H9 (cell line): ENCODE data around the gene DCST1. TPM values are rescaled to one million over a fixed set of nuclear protein-coding genes. Genes with fewer than 3 reads are reported as not detected.

Source experiments
- DNase-seq: peaks from one replicate; pipeline ENCODE4 v3.0.0-alpha.2; 2017
- H2AFZ ChIP-seq: one replicate; pipeline ENCODE4 v1.6.1; 2013; ENCODE audit warnings: mild to moderate bottlenecking, low read length, control low read depth, moderate library complexity
- H2AK5ac ChIP-seq: 2 replicates; pipeline ENCODE4 v1.6.1; 2013; ENCODE audit warnings: low read length, control low read depth, mixed read lengths; ENCODE audit not compliant: insufficient read length
- H2BK120ac ChIP-seq: one replicate; pipeline ENCODE4 v1.6.1; 2013; ENCODE audit warnings: low read depth, mild to moderate bottlenecking, low read length, control low read depth, inconsistent platforms; ENCODE audit not compliant: poor library complexity, severe bottlenecking
- H2BK12ac ChIP-seq: 2 replicates; pipeline ENCODE4 v1.6.1; 2013; ENCODE audit warnings: low read length, control low read depth, mixed read lengths, low read depth; ENCODE audit not compliant: insufficient read length
- H2BK15ac ChIP-seq: 2 replicates; pipeline ENCODE4 v1.6.1; 2013; ENCODE audit warnings: low read depth, low read length, control low read depth
- H2BK20ac ChIP-seq: one replicate; pipeline ENCODE4 v1.6.1; 2013; ENCODE audit warnings: low read depth, mild to moderate bottlenecking, low read length, control low read depth, inconsistent platforms; ENCODE audit not compliant: poor library complexity, severe bottlenecking
- H2BK5ac ChIP-seq: 2 replicates; pipeline ENCODE4 v1.6.1; 2013; ENCODE audit warnings: low read length, control low read depth, mixed read lengths; ENCODE audit not compliant: insufficient read length
- H3K14ac ChIP-seq: 2 replicates; pipeline ENCODE4 v1.6.1; 2013; ENCODE audit warnings: low read length, control low read depth; ENCODE audit not compliant: insufficient read depth
- H3K18ac ChIP-seq: 2 replicates; pipeline ENCODE4 v1.6.1; 2013; ENCODE audit warnings: low read depth, mild to moderate bottlenecking, mixed read lengths, low read length, control low read depth; ENCODE audit not compliant: insufficient read length
- H3K23ac ChIP-seq: 2 replicates; pipeline ENCODE4 v1.6.1; 2013; ENCODE audit warnings: low read length, control low read depth, mixed read lengths, low read depth; ENCODE audit not compliant: insufficient read length
- H3K23me2 ChIP-seq: 2 replicates; pipeline ENCODE4 v1.6.1; 2013; ENCODE audit warnings: low read depth, mild to moderate bottlenecking, mixed read lengths, low read length, control low read depth; ENCODE audit not compliant: insufficient read length, poor library complexity, severe bottlenecking
- H3K27ac ChIP-seq: 2 replicates; pipeline ENCODE4 v1.5.1; 2013; ENCODE audit warnings: low read length, control low read depth, mixed read lengths, low read depth; ENCODE audit not compliant: insufficient read length
- H3K27me3 ChIP-seq: 2 replicates; pipeline ENCODE4 v1.6.1; 2013; ENCODE audit warnings: low read length, control low read depth, inconsistent platforms; ENCODE audit not compliant: insufficient read depth
- H3K4ac ChIP-seq: 2 replicates; pipeline ENCODE4 v1.6.1; 2013; ENCODE audit warnings: low read depth, mild to moderate bottlenecking, control low read depth, inconsistent platforms, low read length, moderate library complexity
- H3K4me1 ChIP-seq: 2 replicates; pipeline ENCODE4 v1.6.1; 2013; ENCODE audit warnings: low read length, control low read depth, inconsistent platforms; ENCODE audit not compliant: insufficient read depth
- H3K4me2 ChIP-seq: 2 replicates; pipeline ENCODE4 v1.6.1; 2013; ENCODE audit warnings: low read length, control low read depth, mixed read lengths; ENCODE audit not compliant: insufficient read length, insufficient read depth
- H3K56ac ChIP-seq: 2 replicates; pipeline ENCODE4 v1.6.1; 2013; ENCODE audit warnings: low read depth, mild to moderate bottlenecking, mixed read lengths, low read length, control low read depth; ENCODE audit not compliant: insufficient read length
- H3K79me1 ChIP-seq: 2 replicates; pipeline ENCODE4 v1.6.1; 2013; ENCODE audit warnings: low read depth, mild to moderate bottlenecking, moderate library complexity, low read length, control low read depth, inconsistent platforms; ENCODE audit not compliant: insufficient read depth, poor library complexity, severe bottlenecking
- H3K79me2 ChIP-seq: 2 replicates; pipeline ENCODE4 v1.6.1; 2013; ENCODE audit warnings: low read length, control low read depth, inconsistent platforms; ENCODE audit not compliant: insufficient read depth
- H3K9ac ChIP-seq: 2 replicates; pipeline ENCODE4 v1.6.1; 2013; ENCODE audit warnings: low read length, control low read depth, mixed read lengths; ENCODE audit not compliant: insufficient read length; ENCODE audit errors: extremely low read depth
- H3K9me3 ChIP-seq: one replicate; pipeline ENCODE4 v1.6.1; 2013; ENCODE audit warnings: low read depth, low read length, inconsistent platforms; ENCODE audit not compliant: control insufficient read depth
- H3T11ph ChIP-seq: one replicate; pipeline ENCODE4 v1.6.1; 2013; ENCODE audit warnings: mild to moderate bottlenecking, low read length, control low read depth, inconsistent platforms
- H4K20me1 ChIP-seq: one replicate; pipeline ENCODE4 v1.6.1; 2013; ENCODE audit not compliant: control insufficient read depth, insufficient read length, insufficient read depth
- H4K5ac ChIP-seq: 2 replicates; pipeline ENCODE4 v1.6.1; 2013; ENCODE audit warnings: low read depth, mild to moderate bottlenecking, mixed read lengths, low read length, control low read depth; ENCODE audit not compliant: insufficient read length
- H4K8ac ChIP-seq: replicated peaks from 2 replicates; pipeline ENCODE4 v1.6.1; 2013; ENCODE audit warnings: low read length, control low read depth, mixed read lengths, low read depth; ENCODE audit not compliant: insufficient read length
- H4K91ac ChIP-seq: 2 replicates; pipeline ENCODE4 v1.6.1; 2013; ENCODE audit warnings: low read depth, mild to moderate bottlenecking, moderate library complexity, mixed read lengths, low read length, control low read depth; ENCODE audit not compliant: insufficient read length
- H3K27ac Mint-ChIP-seq, 3 experiments: 2 replicates in 2 of 3; 3 replicates in 1 of 3; pipeline ENCODE4 v1.8.0; 2020 to 2021; ENCODE audit warnings: mixed read lengths in 3 of 3, mild to moderate bottlenecking in 1 of 3, moderate library complexity in 1 of 3
- H3K27me3 Mint-ChIP-seq: 2 replicates; pipeline ENCODE4 v1.8.0; 2021; ENCODE audit warnings: low read depth, mild to moderate bottlenecking, moderate library complexity, mixed read lengths
- H3K36me3 Mint-ChIP-seq, 3 experiments: 2 replicates in 2 of 3; 3 replicates in 1 of 3; pipeline ENCODE4 v1.8.0; 2020 to 2021; ENCODE audit warnings: low read depth in 3 of 3, mixed read lengths in 3 of 3; ENCODE audit not compliant: insufficient read depth in 1 of 3
- H3K4me1 Mint-ChIP-seq, 2 experiments: 2 replicates each; pipeline ENCODE4 v1.8.0; 2020; ENCODE audit warnings: mixed read lengths in 2 of 2
- H3K4me3 Mint-ChIP-seq, 2 experiments: 2 replicates in 1 of 2; 3 replicates in 1 of 2; pipeline ENCODE4 v1.8.0; 2020 to 2021; ENCODE audit warnings: mild to moderate bottlenecking in 2 of 2, mixed read lengths in 2 of 2, moderate library complexity in 1 of 2
- H3K9me3 Mint-ChIP-seq, 2 experiments: 2 replicates in 1 of 2; 3 replicates in 1 of 2; pipeline ENCODE4 v1.8.0; 2020; ENCODE audit warnings: mild to moderate bottlenecking in 2 of 2, mixed read lengths in 2 of 2, moderate library complexity in 1 of 2
- WGBS: extraction: QIAGEN DNeasy Blood & Tissue Kit; methylation state at CpG from one replicate; pipeline ENCODE4 v1.1.7; 2013; ENCODE audit warnings: missing lambda C conversion rate, low lambda C conversion rate, mixed read lengths; ENCODE audit not compliant: insufficient read length; ENCODE audit errors: extremely low coverage; 5-methylcytosine and 5-hydroxymethylcytosine counted together
- total RNA-seq: library from RNA; stranded (reverse); gene quantifications from 2 replicates; pipeline ENCODE4 v1.2.1, GENCODE V29; 2021
- TF ChIP-seq, protein P1 (sequence below): fragments of 200-600 bp; sonication (generic); conservative IDR thresholded peaks from 3 replicates; pipeline ENCODE4 v1.8.0; 2021; ENCODE audit warnings: antibody characterized with exemption, mild to moderate bottlenecking

The DCST1 gene
- total RNA-seq, 1 experiment from 2014 or later: not detected

DNA sequence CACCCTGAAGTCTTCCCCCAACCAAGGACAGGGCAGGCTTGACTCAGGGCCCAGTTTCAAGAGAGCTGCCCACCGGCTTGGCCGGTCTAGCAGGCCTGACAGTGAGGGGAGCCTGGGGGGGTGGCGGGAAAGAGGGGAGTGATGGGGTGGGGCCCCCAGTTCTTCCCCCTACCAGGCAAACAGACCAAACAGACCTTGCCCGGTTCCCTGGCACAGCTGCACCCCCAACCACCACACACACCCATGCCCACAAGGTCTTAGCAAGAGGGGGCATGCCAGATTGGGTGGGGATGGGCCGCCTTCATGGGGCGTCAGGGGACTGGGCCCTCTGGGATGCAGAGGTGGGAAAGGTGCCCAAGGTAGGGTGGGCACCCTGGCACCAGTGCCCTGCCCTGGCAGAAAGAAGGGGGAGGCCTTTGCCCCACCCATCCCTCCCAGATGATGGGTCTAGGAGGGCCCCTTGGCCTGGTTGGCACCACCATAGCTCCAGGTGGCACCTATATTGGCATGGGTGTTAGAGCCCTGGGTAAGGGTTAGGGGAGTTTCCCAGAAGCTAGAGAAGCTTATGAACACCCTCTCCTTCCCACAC lies 22.1 kb upstream of the DCST1 start:
- Histone ChIP-seq H2BK15ac (no peak overlapping the region), H3K14ac (no peak overlapping the region), H3K9me3 (no peaks in the 10 kb centered on the region), H2BK20ac (no peak overlapping the region), H4K91ac (no peak overlapping the region), H4K8ac (no peak overlapping the region), H2BK120ac (no peak overlapping the region), H3K56ac (no peak overlapping the region), H3K4me2 (no peak overlapping the region), H4K20me1 (no peaks in the 10 kb centered on the region), H3K27me3 (no peaks in the 10 kb centered on the region), H3K79me2 (no peaks in the 10 kb centered on the region; the same call in 1 of the 2 replicates), H3K23ac (no peak overlapping the region), H3K9ac (no peak overlapping the region), H2BK12ac (no peak overlapping the region), H3K18ac (no peak overlapping the region), H3K4ac (no peak overlapping the region), H3T11ph (no peak overlapping the region), H3K79me1 (no peaks in the 10 kb centered on the region), H3K4me1 (peaks cover 3% of the 10 kb centered on the region; the same call in 1 of the 2 replicates), H4K5ac (no peak overlapping the region), H3K27ac (no peak overlapping the region), H3K23me2 (no peaks in the 10 kb centered on the region), H2AFZ (no peak overlapping the region), H2AK5ac (no peak overlapping the region), H2BK5ac (no peak overlapping the region)
- TF ChIP-seq, protein P1, sequence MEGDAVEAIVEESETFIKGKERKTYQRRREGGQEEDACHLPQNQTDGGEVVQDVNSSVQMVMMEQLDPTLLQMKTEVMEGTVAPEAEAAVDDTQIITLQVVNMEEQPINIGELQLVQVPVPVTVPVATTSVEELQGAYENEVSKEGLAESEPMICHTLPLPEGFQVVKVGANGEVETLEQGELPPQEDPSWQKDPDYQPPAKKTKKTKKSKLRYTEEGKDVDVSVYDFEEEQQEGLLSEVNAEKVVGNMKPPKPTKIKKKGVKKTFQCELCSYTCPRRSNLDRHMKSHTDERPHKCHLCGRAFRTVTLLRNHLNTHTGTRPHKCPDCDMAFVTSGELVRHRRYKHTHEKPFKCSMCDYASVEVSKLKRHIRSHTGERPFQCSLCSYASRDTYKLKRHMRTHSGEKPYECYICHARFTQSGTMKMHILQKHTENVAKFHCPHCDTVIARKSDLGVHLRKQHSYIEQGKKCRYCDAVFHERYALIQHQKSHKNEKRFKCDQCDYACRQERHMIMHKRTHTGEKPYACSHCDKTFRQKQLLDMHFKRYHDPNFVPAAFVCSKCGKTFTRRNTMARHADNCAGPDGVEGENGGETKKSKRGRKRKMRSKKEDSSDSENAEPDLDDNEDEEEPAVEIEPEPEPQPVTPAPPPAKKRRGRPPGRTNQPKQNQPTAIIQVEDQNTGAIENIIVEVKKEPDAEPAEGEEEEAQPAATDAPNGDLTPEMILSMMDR: no peak
- Mint-ChIP-seq H3K4me3 (no peak overlapping the region), H3K27me3 (no peaks in the 10 kb centered on the region), H3K9me3 (no peaks in the 10 kb centered on the region; a peak in 1 of 5 replicates), H3K36me3 (peaks cover 8 to 32% (median 17%) of the 10 kb centered on the region in 3 experiments; a peak in 6 of 7 replicates), H3K4me1 (peaks cover 35 to 61% of the 10 kb centered on the region in 2 experiments), H3K27ac (peak overlapping the region in 1 of 3 experiments; percentile 94; a peak in 2 of 7 replicates)
- no peak for DNase-seq
- WGBS: no CpG with 5 or more reads among the region's 6 CpGs
